ENCODE results near the gene RNF121. TPM values are rescaled to one million over a fixed set of nuclear protein-coding genes. Genes with fewer than 3 reads are reported as not detected.

The RNF121 gene
- total and polyA plus RNA-seq, 2 of the 8 experiments (the other 6 are each of a cell fraction or from before 2014, with no cell fraction given): 39.7 to 51.6 TPM

DNA sequence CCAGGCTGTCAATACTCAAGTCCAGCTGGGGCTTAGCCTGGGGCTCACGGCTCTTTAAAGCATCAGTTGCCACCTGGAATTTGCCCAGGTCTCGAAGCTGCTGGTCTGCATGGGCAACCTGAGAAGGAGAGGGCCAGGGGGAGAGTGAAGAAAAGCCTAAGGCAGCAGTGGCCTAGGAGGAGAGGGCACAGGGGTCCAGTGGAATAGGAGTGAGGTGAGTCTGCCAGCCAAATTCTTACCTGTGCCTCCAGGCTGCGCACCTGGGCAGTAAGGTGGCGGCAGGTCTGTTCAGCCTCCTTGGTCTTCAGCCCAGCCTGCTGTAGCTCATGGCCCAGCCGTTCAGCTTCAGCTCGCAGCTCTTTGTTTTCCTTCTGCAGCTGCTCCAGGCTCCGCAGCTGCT lies 79.9 kb downstream of the RNF121 start:
- 96% methylated on average over 7 of the region's 7 CpGs; no CpG with 5 or more reads in 1 of the 2 experiments for WGBS, 2 experiments (ENCODE audit: extremely low coverage in 1 of 2, insufficient coverage in 1 of 2, insufficient read length in 1 of 2, insufficient replicate concordance in 2 of 2, low coverage in 1 of 2, low lambda C conversion rate in 2 of 2, missing lambda C conversion rate in 1 of 2)
- POLR2A ChIA-PET (ENCODE audit: partially characterized antibody): interaction anchor here (0.9 to 1.4 kb wide), 3 partner anchors 11 to 83 kb away, joined by 3 to 5 read pairs (median 3); no protein-coding TSS in a partner anchor

More for the DNA sequence above, 79.9 kb downstream of the RNF121 start:
- H3K27me3 ChIP-seq (replicated peaks in 1 of 4; ENCODE audit: control insufficient read depth in 3 of 4, extremely low read depth in 1 of 4, insufficient read depth in 3 of 4, low read length in 3 of 4): no peaks in the 10 kb centered on the region
- H3K4me3 ChIP-seq (ENCODE audit: extremely low read depth in 1 of 4, insufficient read depth in 2 of 4, low read depth in 3 of 4, low read length in 4 of 4): no peak overlapping the region
- no peak overlapping the region for H3K9ac ChIP-seq (replicated peaks in 1 of 4; ENCODE audit: extremely low read depth in 1 of 4, low read depth in 3 of 4, low read length in 3 of 4)
- no peaks in the 10 kb centered on the region for H3K23me2 ChIP-seq (ENCODE audit: low read depth, low read length)
- H3K4ac ChIP-seq (replicated peaks; ENCODE audit: insufficient read length, low read depth, low read length): no peak overlapping the region
- no peaks in the 10 kb centered on the region for H3K79me2 ChIP-seq (ENCODE audit: control insufficient read depth in 1 of 2, insufficient read depth in 2 of 2, low read length in 2 of 2)
- H2BK12ac ChIP-seq (ENCODE audit: low read depth, low read length): no peak overlapping the region
- peaks cover 31 to 46% of the 10 kb centered on the region in 2 experiments for H4K20me1 ChIP-seq (replicated peaks in 1 of 2; ENCODE audit: control insufficient read depth in 1 of 2, insufficient read depth in 2 of 2, low read length in 2 of 2)
- H3K79me1 ChIP-seq (ENCODE audit: low read depth, low read length): no peaks in the 10 kb centered on the region; the same call in 1 of the 2 replicates
- H2BK5ac ChIP-seq (ENCODE audit: low read depth, low read length): no peak overlapping the region
- CTCF ChIA-PET (ENCODE audit: partially characterized antibody): interaction anchor here (1.0 to 3.2 kb wide), 7 partner anchors 10 to 422 kb away, joined by 3 to 17 read pairs (median 8); partner anchors contain the start of gene IL18BP
- no peak overlapping the region for H3K14ac ChIP-seq (ENCODE audit: insufficient read length)
- H4K8ac ChIP-seq (ENCODE audit: extremely low read depth, insufficient read depth, low read length): no peak overlapping the region; the same call in 1 of the 2 replicates
- TF ChIP-seq NANOG (IDR thresholded peaks at IDR 0.05; ENCODE audit: insufficient read depth, low read depth, low read length, poor library complexity, severe bottlenecking): no peak
- no peak for TF ChIP-seq KDM4A (IDR thresholded peaks at IDR 0.05; ENCODE audit: low read depth, low read length, severe bottlenecking)
- DNase-seq (ENCODE audit: low read depth in 1 of 2, low spot score in 2 of 2): no peak
- H2AFZ ChIP-seq (ENCODE audit: low read length): no peak overlapping the region
- H2BK120ac ChIP-seq (replicated peaks; ENCODE audit: low read depth, low read length): no peak overlapping the region
- no peak overlapping the region for H2AK5ac ChIP-seq (ENCODE audit: low read depth, low read length)
- no peak overlapping the region for H3K56ac ChIP-seq (replicated peaks; ENCODE audit: insufficient read length, low read depth, low read length)
- no peak overlapping the region for H2BK20ac ChIP-seq (ENCODE audit: low read length)
- H3K27ac ChIP-seq (ENCODE audit: low read depth, low read length): no peak overlapping the region
- H4K91ac ChIP-seq (replicated peaks; ENCODE audit: insufficient read length, low read length): no peak overlapping the region
- no peak overlapping the region for H2BK15ac ChIP-seq (ENCODE audit: low read length)
- peaks cover 51 to 87% (median 77%) of the 10 kb centered on the region in 4 experiments for H3K36me3 ChIP-seq (ENCODE audit: control insufficient read depth in 2 of 4, insufficient read depth in 4 of 4, low read length in 3 of 4)
- H3K4me1 ChIP-seq (replicated peaks in 1 of 4; ENCODE audit: control insufficient read depth in 3 of 4, insufficient read depth in 4 of 4, low read length in 3 of 4): no peaks in the 10 kb centered on the region
- H3K18ac ChIP-seq (ENCODE audit: extremely low read depth, low read length): no peak overlapping the region
- H3K23ac ChIP-seq (ENCODE audit: insufficient read length): no peak overlapping the region
- no peak overlapping the region for H4K5ac ChIP-seq (ENCODE audit: insufficient read length, low read depth, low read length)
- no peaks in the 10 kb centered on the region for H3K9me3 ChIP-seq (ENCODE audit: insufficient read depth in 2 of 2, low read depth in 1 of 2, low read length in 1 of 2)
- H3K4me2 ChIP-seq (ENCODE audit: insufficient read depth in 1 of 2, low read depth in 2 of 2, low read length in 2 of 2): no peak overlapping the region
- no peak for FAIRE-seq

All from H1 (cell line).